ENCODE data around the gene LDHA.

Gene LDHA

GRCh38 chr11:18394275-18394927 lies at the start of gene LDHA:
Gene LDHA (plus strand): TSS chr11:18394563. CDS start chr11:18396843, 2,280 bp downstream.
- peak; percentile 82 for DNase-seq (ENCODE audit: low spot score)

DNA sequence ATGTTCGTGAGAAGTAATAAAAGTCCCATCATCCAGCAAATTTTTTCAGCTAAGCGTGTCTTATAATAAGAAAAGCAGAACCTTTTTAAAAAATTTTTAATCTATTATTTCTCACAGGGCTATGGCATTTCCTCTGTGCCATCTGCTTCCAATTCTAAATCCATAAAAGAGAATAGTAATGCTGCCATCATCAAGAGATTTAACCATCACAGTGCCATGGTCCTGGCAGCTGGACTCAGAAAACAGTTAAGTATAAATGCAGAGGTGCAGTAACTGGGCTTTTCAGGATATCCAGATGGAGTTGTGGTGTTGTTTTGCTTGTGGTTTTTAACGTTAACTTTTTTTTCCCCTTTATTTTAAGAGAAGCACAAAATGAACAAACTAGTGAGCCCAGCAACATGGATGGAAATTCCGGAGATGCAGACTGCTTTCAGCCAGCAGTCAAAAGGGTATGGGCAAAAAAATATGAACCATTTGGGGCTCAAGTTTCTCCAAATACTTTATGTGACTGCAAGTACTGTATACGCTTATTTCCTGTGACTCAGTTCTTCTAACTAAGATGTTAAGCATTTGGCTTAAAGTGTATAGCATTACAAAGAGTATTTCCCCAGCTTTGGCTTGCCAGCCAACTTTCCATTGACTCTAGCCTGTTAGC lies 46.8 kb upstream of the LDHA start:
- DNase-seq (ENCODE audit: low spot score), result no peak

GRCh38 chr11:18352581-18352980 lies 41.8 kb upstream of the LDHA start:
- no peak for DNase-seq (ENCODE audit: low spot score)

GRCh38 chr11:18358646-18359045 lies 35.7 kb upstream of the LDHA start:
- DNase-seq (ENCODE audit: low spot score), result no peak

DNA sequence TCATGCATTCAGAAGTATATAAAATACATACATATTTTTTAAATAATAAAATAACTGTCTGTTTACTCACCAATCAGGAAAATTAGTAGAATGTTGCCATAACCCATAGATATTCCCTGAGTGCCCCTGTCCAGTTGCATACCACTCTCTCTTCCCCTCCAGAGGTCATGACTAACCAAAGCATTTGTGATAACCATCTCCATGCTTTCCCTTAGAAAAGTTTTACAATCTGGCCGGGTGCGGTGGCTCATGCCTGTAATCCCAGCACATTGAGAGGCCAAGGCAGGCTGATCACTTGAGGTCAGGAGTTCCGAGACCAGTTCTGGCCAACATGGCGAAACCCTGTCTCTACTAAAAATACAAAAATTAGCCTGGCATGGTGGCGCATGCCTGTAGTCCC lies 33.2 kb upstream of the LDHA start:
- DNase-seq (ENCODE audit: low spot score), result no peak

DNA sequence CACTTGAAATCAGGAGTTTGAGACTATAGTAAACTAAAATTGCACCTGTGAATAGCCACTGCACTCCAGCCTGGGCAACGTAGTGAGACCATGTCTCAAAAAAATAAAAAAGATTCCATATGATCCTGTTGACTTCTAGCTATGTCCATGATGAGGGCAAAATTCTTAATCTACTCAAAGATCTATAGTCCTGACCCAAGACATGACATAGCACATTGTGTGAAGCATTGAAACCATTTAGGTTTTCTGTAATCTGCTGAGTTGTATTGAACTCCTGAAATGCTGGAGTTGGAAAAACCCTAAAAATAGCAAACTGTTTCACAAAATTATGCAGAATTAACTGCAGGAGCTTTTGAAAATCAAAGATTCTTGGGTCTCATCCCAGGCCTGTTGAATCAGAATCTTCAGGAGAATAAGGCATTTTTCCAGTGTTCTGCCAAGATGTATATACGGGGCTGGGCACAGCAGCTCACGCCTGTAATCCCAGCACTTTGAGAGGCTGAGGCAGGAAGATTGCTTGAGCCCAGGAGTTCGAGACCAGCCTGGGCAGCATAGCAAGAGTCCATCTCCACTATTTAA lies 29.8 kb upstream of the LDHA start:
- DNase-seq (ENCODE audit: low spot score), result no peak

GRCh38 chr11:18365741-18366140 lies 28.6 kb upstream of the LDHA start:
- no peak for DNase-seq (ENCODE audit: low spot score)

DNA sequence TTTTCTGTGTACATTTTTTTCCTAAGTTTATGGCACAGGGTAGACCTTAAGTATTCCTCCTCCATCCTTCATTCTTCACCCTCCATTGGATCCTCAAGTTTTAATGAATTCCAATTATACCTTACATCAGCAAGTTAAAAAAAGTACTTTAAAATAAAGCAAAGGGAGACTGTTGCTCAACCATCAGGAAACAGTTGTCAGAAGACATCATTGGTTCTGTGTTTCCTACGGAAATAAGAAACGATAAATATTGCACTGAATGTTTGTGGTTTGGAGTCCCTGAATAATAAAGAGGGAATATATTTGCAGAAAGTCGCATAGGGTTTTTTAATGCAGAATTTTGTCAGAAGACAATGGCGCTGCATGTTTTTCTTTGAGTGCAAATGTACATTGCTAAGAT lies 28.1 kb upstream of the LDHA start:
- no peak for DNase-seq (ENCODE audit: low spot score)

GRCh38 chr11:18367431-18367830 lies 26.9 kb upstream of the LDHA start:
- no peak for DNase-seq (ENCODE audit: low spot score)

GRCh38 chr11:18368221-18368620 lies 26.1 kb upstream of the LDHA start:
- no peak for DNase-seq (ENCODE audit: low spot score)

DNA sequence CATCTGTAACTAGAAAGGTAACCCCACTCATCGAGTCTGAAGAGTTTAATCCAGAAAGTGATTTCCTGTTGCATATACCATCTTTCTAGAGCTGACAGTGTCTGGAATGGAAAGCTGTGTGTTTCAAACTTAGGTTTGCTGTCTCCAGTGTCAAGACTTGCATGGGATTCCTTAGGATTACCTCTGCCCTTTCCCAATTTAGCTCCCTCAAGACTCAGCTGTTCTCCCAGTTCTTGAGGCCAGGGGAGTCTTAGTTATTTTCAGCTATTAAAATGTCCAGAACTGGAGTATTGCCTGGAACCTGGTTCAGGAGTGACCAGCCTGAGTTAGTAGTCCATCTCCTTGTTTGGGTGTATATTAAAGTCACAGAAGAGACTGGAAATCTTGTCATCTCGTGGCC lies 25.0 kb upstream of the LDHA start:
- no peak for DNase-seq (ENCODE audit: low spot score)

GRCh38 chr11:18371279-18371678 lies 23.1 kb upstream of the LDHA start:
- no peak for DNase-seq (ENCODE audit: low spot score)

GRCh38 chr11:18372201-18372600 lies 22.2 kb upstream of the LDHA start:
- no peak for DNase-seq (ENCODE audit: low spot score)

DNA sequence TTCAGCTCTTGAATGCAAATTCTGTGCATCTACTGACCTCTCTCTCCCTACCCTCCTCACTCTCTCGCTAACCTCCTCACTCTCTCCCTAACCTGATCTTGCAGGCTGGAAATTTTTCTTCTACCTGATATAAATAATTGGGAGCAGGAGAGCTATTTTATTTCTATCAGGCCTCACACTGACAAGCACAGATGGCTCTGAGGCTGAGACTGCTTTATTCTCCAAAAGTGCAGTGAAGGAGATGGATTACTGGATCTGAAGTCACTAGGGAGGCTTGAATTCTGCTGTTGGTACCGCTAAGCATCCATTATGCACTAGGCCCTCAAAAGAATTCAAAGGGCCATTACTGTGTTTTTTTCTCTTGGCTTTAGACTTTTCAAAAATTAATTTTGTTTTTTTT lies 19.4 kb upstream of the LDHA start:
- no peak for DNase-seq (ENCODE audit: low spot score)

DNA sequence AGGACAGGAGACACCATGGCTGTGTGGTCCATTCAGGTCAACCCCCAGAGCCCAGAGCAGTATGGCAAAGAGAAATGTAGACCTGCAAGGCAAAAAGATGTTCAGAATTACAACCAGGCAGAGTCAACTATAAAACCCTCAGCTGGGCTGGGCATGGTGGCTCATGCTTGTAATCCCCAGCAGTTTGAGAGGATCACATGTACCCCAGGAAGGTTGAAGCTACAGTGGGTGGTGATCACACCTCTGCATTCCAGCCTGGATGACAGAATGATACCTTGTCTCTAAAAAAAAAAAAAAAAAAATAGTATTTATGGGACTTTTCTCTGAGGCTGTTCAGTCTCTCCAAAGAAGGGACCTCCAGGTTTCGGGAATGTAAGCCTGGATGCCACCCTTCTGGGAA lies 18.4 kb upstream of the LDHA start:
- DNase-seq (ENCODE audit: low spot score), result no peak

- no peak for DNase-seq (ENCODE audit: low spot score)
Measured at GRCh38 chr11:18379201-18379600, 15.2 kb upstream of the LDHA start.

DNA sequence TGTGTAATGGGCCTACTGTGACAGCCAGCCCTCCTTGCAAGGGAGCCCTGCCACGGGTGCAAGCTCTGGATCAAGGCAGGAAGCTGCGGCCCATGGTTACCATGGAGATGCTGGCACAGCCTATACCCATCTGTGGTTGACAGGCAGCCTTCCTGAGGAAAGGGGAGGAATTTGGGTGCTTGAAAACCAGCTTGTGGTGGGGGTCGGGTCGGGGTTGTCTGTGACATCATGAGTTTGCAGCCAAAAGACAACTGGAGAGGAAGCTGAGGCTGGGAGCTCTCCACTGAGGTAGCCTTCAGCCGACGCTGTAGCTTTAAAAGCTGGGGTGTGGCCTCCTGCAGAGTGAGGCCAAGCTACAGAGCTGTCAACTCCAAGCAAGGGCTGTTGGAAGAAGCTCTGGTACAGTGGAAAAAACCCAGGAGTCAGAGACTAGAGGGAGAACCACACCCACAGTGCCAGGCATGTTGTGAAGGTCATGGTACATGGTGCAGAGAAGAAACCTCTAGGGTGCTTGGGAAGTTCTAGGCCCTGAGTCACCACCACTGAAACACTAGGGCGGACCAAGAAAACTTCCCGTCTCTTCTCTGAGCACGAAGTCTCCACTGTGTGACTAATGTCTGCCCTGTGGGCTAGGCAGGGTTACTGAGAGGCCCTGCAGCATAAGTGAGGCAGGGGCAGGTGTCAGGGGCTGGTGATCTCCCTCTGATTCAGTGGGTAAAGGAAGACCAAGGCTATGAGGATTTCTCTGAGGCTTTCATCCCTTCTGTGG lies 10.8 kb upstream of the LDHA start:
- peak; percentile 15 for DNase-seq (ENCODE audit: low spot score)

- no peak for DNase-seq (ENCODE audit: low spot score)
Measured at GRCh38 chr11:18384157-18384641, 10.2 kb upstream of the LDHA start.

DNA sequence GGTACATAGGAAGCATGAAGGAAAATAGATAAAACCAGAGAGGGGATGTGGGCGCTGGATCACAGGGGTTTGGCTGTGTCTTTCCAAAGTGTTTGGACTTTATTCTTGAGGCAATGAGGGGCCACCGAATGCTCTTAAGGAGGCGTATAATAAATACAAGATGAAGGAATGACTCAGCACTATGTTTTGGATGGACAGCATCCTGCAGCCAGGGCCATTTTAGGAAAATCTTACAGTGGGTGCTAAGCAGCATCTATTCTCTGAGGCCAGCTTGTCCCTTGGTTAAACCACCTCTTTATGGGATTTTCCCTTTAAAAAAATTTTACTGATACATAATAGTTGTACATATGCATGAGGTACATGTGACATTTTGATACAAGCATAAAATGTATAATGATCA lies 4.3 kb upstream of the LDHA start:
- DNase-seq (ENCODE audit: low spot score), result no peak

DNA sequence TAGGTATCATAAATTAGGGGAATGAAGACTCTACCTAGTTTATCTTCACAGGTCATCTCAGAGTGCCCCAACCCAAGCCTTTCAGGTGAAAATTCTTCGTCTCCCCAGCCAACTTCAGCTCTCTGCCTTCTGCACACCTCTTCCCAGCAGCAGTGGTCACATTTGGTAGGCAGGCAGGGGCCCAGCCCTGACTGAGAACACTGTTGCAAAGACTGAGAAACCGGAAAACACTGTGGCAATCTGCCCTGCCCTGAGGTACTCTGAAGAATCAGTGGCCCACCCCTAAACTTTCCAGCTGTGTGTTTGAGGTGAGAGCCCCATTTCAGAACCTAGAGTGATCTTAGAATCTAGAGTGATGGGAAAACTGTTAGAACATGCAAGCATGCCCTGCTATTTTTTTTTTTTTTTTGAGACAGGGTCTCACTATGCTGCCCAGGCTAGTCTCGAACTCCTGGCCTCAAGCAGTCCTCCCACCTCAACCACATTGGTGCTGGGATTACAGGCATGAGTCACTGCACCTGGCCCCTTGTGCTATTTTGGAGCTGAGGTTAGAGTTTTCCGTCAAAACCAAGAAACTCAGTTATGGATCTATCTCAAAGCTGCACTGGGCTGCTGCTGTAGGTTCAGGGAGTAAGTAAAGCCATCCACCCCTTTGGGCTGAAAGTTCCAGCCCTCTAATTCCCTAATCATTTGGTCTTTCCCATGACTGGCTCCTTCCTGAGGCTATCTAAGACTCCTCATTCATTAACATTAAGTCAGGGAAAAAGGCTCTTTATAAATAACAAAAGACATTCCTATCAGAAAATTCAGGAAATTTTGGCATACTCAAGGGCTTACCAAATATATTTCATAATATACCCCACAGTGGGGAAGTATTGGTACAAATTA lies 1.7 kb upstream of the LDHA start:
- DNase-seq (ENCODE audit: low spot score), result no peak

- no peak for DNase-seq (ENCODE audit: low spot score)
Measured at GRCh38 chr11:18393581-18394274, 635 bp upstream of the LDHA start.

Data from hematopoietic multipotent progenitor cell treated with erythropoietin and hydrocortisone succinate and interleukin-3 and kit ligand, for 15 days (in vitro differentiated cells).